B cell (primary cell): Measurements from ENCODE around the gene HILPDA. TPM values are rescaled to one million over a fixed set of nuclear protein-coding genes. Genes with fewer than 3 reads are reported as not detected.

Source experiments
- ATAC-seq: fragments of 200-7000 bp; cut with Tn5 transposase; one replicate; pipeline ENCODE4 v1.10.0; 2021; ENCODE audit warnings: low read depth, mild to moderate bottlenecking, moderate number of reproducible peaks, moderate library complexity
- CTCF ChIA-PET: fragments of 350-600 bp; sonication (Branson Sonifier 250); formaldehyde crosslinking; loops from one replicate; lab custom pipeline; 2021; ENCODE audit warnings: antibody characterized with exemption, inconsistent platforms; lab: Charles Lee
- POLR2A ChIA-PET: fragments of 350-600 bp; sonication (Branson Sonifier 250); formaldehyde crosslinking; loops from one replicate; lab custom pipeline; 2021; ENCODE audit warnings: antibody characterized with exemption; lab: Charles Lee
- DNase-seq: peaks from one replicate; pipeline ENCODE4 v3.0.0; 2013
- H2AFZ ChIP-seq: 2 replicates; pipeline ENCODE4 v1.6.1; 2012; ENCODE audit warnings: mild to moderate bottlenecking, low read depth, low read length; ENCODE audit not compliant: insufficient read depth, poor library complexity, severe bottlenecking
- H3K27ac ChIP-seq, 2 donors: 1 replicate in 1 of 2; 2 replicates in 1 of 2; pipeline ENCODE4 v1.5.1; 2012 to 2013; ENCODE audit warnings: low read length in 2 of 2, mild to moderate bottlenecking in 2 of 2, moderate library complexity in 1 of 2
- H3K27me3 ChIP-seq, 4 experiments: fragments of 200-600 bp in 1 of 4; sonication (generic) in 1 of 4; replicated peaks in 1 of 4; 1 replicate in 2 of 4; 2 replicates in 2 of 4; pipeline versions ENCODE4 v1.6.1 to v1.7.0; 2013 to 2016; ENCODE audit warnings: low read length in 3 of 4, mild to moderate bottlenecking in 2 of 4, mixed read lengths in 1 of 4, moderate library complexity in 1 of 4; ENCODE audit not compliant: insufficient read depth in 4 of 4, control insufficient read depth in 3 of 4; ENCODE audit errors: control extremely low read depth in 1 of 4
- H3K36me3 ChIP-seq, 2 experiments: replicated peaks in 1 of 2; 1 replicate in 1 of 2; 2 replicates in 1 of 2; pipeline versions ENCODE4 v1.6.1 to v1.7.1; 2013; ENCODE audit warnings: low read length in 1 of 2; ENCODE audit not compliant: insufficient read depth in 2 of 2, control insufficient read depth in 1 of 2; ENCODE audit errors: control extremely low read depth in 1 of 2, extremely low read depth in 1 of 2
- H3K4me1 ChIP-seq, 2 donors: fragments of 200-600 bp in 1 of 2; sonication (generic) in 1 of 2; 1 replicate in 1 of 2; 2 replicates in 1 of 2; pipeline versions ENCODE4 v1.5.1 to v1.6.1; 2013 to 2017; ENCODE audit warnings: low read length in 2 of 2; ENCODE audit not compliant: control insufficient read depth in 2 of 2, insufficient read depth in 2 of 2
- H3K4me2 ChIP-seq: replicated peaks from 2 replicates; pipeline ENCODE3; 2012; ENCODE audit warnings: mild to moderate bottlenecking, low read depth, low read length; ENCODE audit not compliant: poor library complexity, severe bottlenecking
- H3K4me3 ChIP-seq, 5 experiments: fragments of 200-600 bp in 1 of 5; sonication (generic) in 1 of 5; 1 replicate in 3 of 5; 2 replicates in 2 of 5; pipeline versions ENCODE4 v1.5.1 to v1.7.0; 2011 to 2016; ENCODE audit warnings: low read length in 4 of 5, mild to moderate bottlenecking in 4 of 5, low read depth in 2 of 5, control low read depth in 1 of 5, moderate library complexity in 1 of 5; ENCODE audit not compliant: insufficient read depth in 1 of 5; ENCODE audit errors: control extremely low read depth in 1 of 5, extremely low read depth in 1 of 5
- H3K79me2 ChIP-seq: fragments of 200-600 bp; sonication (generic); one replicate; pipeline ENCODE4 v1.6.0; 2016; ENCODE audit warnings: low read length; ENCODE audit not compliant: control insufficient read depth, insufficient read depth
- H3K9ac ChIP-seq: fragments of 200-600 bp; sonication (generic); 2 replicates; pipeline ENCODE4 v1.6.1; 2017; ENCODE audit warnings: mild to moderate bottlenecking, low read length, moderate library complexity
- H3K9me3 ChIP-seq, 3 donors: one replicate each; pipeline versions ENCODE4 v1.6.1 to v1.7.1; 2013; ENCODE audit warnings: low read length in 2 of 3; ENCODE audit not compliant: control insufficient read depth in 2 of 3, insufficient read depth in 1 of 3; ENCODE audit errors: control extremely low read depth in 1 of 3
- H4K20me1 ChIP-seq: 2 replicates; pipeline ENCODE4 v1.6.0; 2012; ENCODE audit warnings: mild to moderate bottlenecking, low read length; ENCODE audit not compliant: insufficient read depth, control insufficient read depth, poor library complexity, severe bottlenecking
- H3K27ac Mint-ChIP-seq: one replicate; pipeline ENCODE4 v1.8.0; 2021; ENCODE audit warnings: mixed read lengths
- H3K27me3 Mint-ChIP-seq: one replicate; pipeline ENCODE4 v1.8.0; 2021; ENCODE audit warnings: mixed read lengths
- H3K4me1 Mint-ChIP-seq: one replicate; pipeline ENCODE4 v1.8.0; 2021; ENCODE audit warnings: mixed read lengths
- H3K4me3 Mint-ChIP-seq: one replicate; pipeline ENCODE4 v1.8.0; 2021; ENCODE audit warnings: mixed read lengths
- H3K9me3 Mint-ChIP-seq: one replicate; pipeline ENCODE4 v1.8.0; 2022; ENCODE audit warnings: mixed read lengths; ENCODE audit not compliant: insufficient read depth
- CTCF ChIP-seq: fragments of 200-600 bp; IDR thresholded peaks from one replicate; pipeline ENCODE4 v1.8.0; 2022; ENCODE audit warnings: antibody characterized with exemption, mild to moderate bottlenecking
- EZH2 ChIP-seq: IDR thresholded peaks from 2 replicates; pipeline ENCODE4 v1.6.1; 2012; ENCODE audit warnings: borderline replicate concordance, low read depth, mild to moderate bottlenecking, moderate library complexity, low read length; ENCODE audit not compliant: insufficient read depth, poor library complexity, severe bottlenecking
- WGBS: methylation state at CpG from one replicate; pipeline ENCODE4 v1.1.5; 2013; ENCODE audit warnings: missing lambda C conversion rate; ENCODE audit not compliant: insufficient coverage; 5-methylcytosine and 5-hydroxymethylcytosine counted together
- intact Hi-C: fragments of 100-400 bp; cut with micrococcal nuclease; formaldehyde crosslinking; loops from one replicate; pipeline ENCODE4 v1.10.0; 2022
- polyA plus RNA-seq: library from polyadenylated mRNA; depleted of rRNA; stranded (reverse); fragments of >200 nt; gene quantifications from 2 replicates; pipeline ENCODE4 v1.2.3, GENCODE V29; 2012
- total RNA-seq, 2 donors: library from RNA; stranded (reverse); fragments of 120-200 nt in 1 of 2; gene quantifications; 1 replicate in 1 of 2; 2 replicates in 1 of 2; pipeline versions ENCODE4 v1.2.3 to v1.2.4, GENCODE V29; 2013 to 2022

The HILPDA gene
- total and polyA plus RNA-seq, 2 donors (not counting 1 experiment from before 2014, with no cell fraction given) = 6.5 to 10.1 TPM

DNA sequence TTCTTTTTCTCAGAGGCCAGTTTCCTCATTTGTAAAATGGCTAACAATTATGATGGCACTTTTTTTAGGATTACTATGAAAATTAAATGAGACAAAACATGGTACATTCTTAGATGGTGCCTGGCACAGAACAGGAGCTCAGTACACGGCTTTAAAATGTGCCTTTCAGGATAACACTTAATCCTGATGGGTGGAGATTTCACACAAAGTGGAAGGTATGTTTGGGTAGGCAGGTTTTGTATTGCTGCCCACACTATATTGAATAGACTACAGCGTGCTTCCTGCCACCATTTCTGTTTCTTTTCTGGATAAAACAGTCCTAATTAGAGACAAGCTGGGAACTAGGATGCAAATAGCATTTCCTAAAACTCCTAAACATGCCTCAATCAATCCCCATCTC, 23.9 kb upstream of the HILPDA start:
- Histone ChIP-seq H4K20me1 (no peaks in the 10 kb centered on the region), H3K9me3 (no peaks in the 10 kb centered on the region), H2AFZ (no peak overlapping the region), H3K4me3 (no peak overlapping the region), H3K4me2 (no peak overlapping the region), H3K4me1 (no peaks in the 10 kb centered on the region), H3K27ac (no peak overlapping the region), H3K36me3 (no peaks in the 10 kb centered on the region), H3K9ac (no peak overlapping the region), H3K79me2 (no peaks in the 10 kb centered on the region), H3K27me3 (no peaks in the 10 kb centered on the region)
- DNase-seq (no peak), ATAC-seq (no peak)
- Mint-ChIP-seq H3K9me3 (no peaks in the 10 kb centered on the region), H3K4me1 (peaks cover 4% of the 10 kb centered on the region), H3K27me3 (no peaks in the 10 kb centered on the region), H3K4me3 (no peak overlapping the region), H3K27ac (no peak overlapping the region)
- WGBS = no CpG with 5 or more reads among the region's 2 CpGs
- ChIA-PET CTCF (interaction anchor here (1.1 to 12.8 kb wide), 4 partner anchors 8 to 29 kb away, joined by 3 to 541 read pairs (median 6); partner anchors contain the start of gene HILPDA), POLR2A (no interaction called here)
- no peak for TF ChIP-seq EZH2
- TF ChIP-seq CTCF = no peak
- intact Hi-C loops = no loop called here

- no peaks in the 10 kb centered on the region for H3K9me3 Mint-ChIP-seq
- POLR2A ChIA-PET = interaction anchor here (1.1 kb wide), 1 partner anchor 21 kb away, joined by 3 read pairs; no protein-coding TSS in a partner anchor
- Histone ChIP-seq H3K9me3 (no peaks in the 10 kb centered on the region), H3K36me3 (no peaks in the 10 kb centered on the region), H3K4me3 (no peak overlapping the region), H3K9ac (no peak overlapping the region), H3K27ac (no peak overlapping the region), H2AFZ (no peak overlapping the region), H3K79me2 (no peaks in the 10 kb centered on the region), H4K20me1 (no peaks in the 10 kb centered on the region), H3K27me3 (no peaks in the 10 kb centered on the region), H3K4me1 (peaks cover 19 to 24% of the 10 kb centered on the region in 2 donors), H3K4me2 (no peak overlapping the region)
- TF ChIP-seq EZH2 (no peak), CTCF (no peak)
- peaks cover 23% of the 10 kb centered on the region for H3K4me1 Mint-ChIP-seq
- CTCF ChIA-PET = interaction anchor here (1.1 to 11.8 kb wide), 7 partner anchors 8 to 47 kb away, joined by 4 to 133 read pairs (median 7); partner anchors contain the start of gene HILPDA
- ATAC-seq (no peak), DNase-seq (no peak)
- intact Hi-C loops = no loop called here
- H3K4me3 Mint-ChIP-seq = no peak overlapping the region
- H3K27ac Mint-ChIP-seq = no peak overlapping the region
- H3K27me3 Mint-ChIP-seq = no peaks in the 10 kb centered on the region
- 100% methylated on average over 3 of the region's 4 CpGs for WGBS
Observed at GRCh38 chr7:128434413-128435326, 21.0 kb upstream of the HILPDA start.
